Measurements from ENCODE around the gene CPN2. TPM values are rescaled to one million over a fixed set of nuclear protein-coding genes. Genes with fewer than 3 reads are reported as not detected.

CPN2 gene
- total RNA-seq, 2 experiments from 2014 or later, result not detected

GRCh38 chr3:194322678-194323211 is 28.4 kb downstream of the CPN2 start:
- no peak overlapping the region for H3K4me3 Mint-ChIP-seq
- no peak overlapping the region for H3K27ac Mint-ChIP-seq
- H3K36me3 Mint-ChIP-seq, result no peaks in the 10 kb centered on the region
- H3K9me3 Mint-ChIP-seq, result peaks cover 8% of the 10 kb centered on the region
- peaks cover 16% of the 10 kb centered on the region for H3K27me3 Mint-ChIP-seq
- H3K4me1 Mint-ChIP-seq, result no peaks in the 10 kb centered on the region
- DNase-seq, result no peak

GRCh38 chr3:194321693-194322640 is 29.2 kb downstream of the CPN2 start:
- no peak for DNase-seq
- Mint-ChIP-seq H3K4me1 (no peaks in the 10 kb centered on the region), H3K27ac (no peak overlapping the region), H3K4me3 (no peak overlapping the region), H3K27me3 (peaks cover 24% of the 10 kb centered on the region), H3K9me3 (peaks cover 8% of the 10 kb centered on the region), H3K36me3 (no peaks in the 10 kb centered on the region)

- Mint-ChIP-seq H3K27ac (no peak overlapping the region), H3K4me1 (peaks cover 3% of the 10 kb centered on the region), H3K36me3 (no peaks in the 10 kb centered on the region), H3K4me3 (no peak overlapping the region), H3K27me3 (peaks cover 34% of the 10 kb centered on the region), H3K9me3 (peaks cover 8% of the 10 kb centered on the region)
- no peak for DNase-seq
Observed at GRCh38 chr3:194320744-194321243, 30.3 kb downstream of the CPN2 start.

- peaks cover 8% of the 10 kb centered on the region for H3K9me3 Mint-ChIP-seq
- H3K27me3 Mint-ChIP-seq, result peaks cover 37% of the 10 kb centered on the region
- H3K4me1 Mint-ChIP-seq, result peaks cover 6% of the 10 kb centered on the region
- H3K36me3 Mint-ChIP-seq, result no peaks in the 10 kb centered on the region
- H3K27ac Mint-ChIP-seq, result no peak overlapping the region
- no peak overlapping the region for H3K4me3 Mint-ChIP-seq
- DNase-seq, result no peak
Observed at GRCh38 chr3:194320100-194320499, 31.0 kb downstream of the CPN2 start.

GRCh38 chr3:194318511-194319161 is 32.5 kb downstream of the CPN2 start:
- peaks cover 8% of the 10 kb centered on the region for H3K4me1 Mint-ChIP-seq
- no peak for DNase-seq
- no peaks in the 10 kb centered on the region for H3K36me3 Mint-ChIP-seq
- peaks cover 8% of the 10 kb centered on the region for H3K9me3 Mint-ChIP-seq
- no peak overlapping the region for H3K4me3 Mint-ChIP-seq
- no peak overlapping the region for H3K27ac Mint-ChIP-seq
- H3K27me3 Mint-ChIP-seq, result peaks cover 49% of the 10 kb centered on the region

GRCh38 chr3:194316918-194317317 is 34.2 kb downstream of the CPN2 start:
- no peaks in the 10 kb centered on the region for H3K36me3 Mint-ChIP-seq
- DNase-seq, result no peak
- H3K4me1 Mint-ChIP-seq, result peaks cover 8% of the 10 kb centered on the region
- no peak overlapping the region for H3K4me3 Mint-ChIP-seq
- H3K27me3 Mint-ChIP-seq, result peaks cover 66% of the 10 kb centered on the region
- peaks cover 8% of the 10 kb centered on the region for H3K9me3 Mint-ChIP-seq
- H3K27ac Mint-ChIP-seq, result no peak overlapping the region

- H3K4me1 Mint-ChIP-seq, result peaks cover 8% of the 10 kb centered on the region
- peaks cover 8% of the 10 kb centered on the region for H3K9me3 Mint-ChIP-seq
- no peak for DNase-seq
- no peaks in the 10 kb centered on the region for H3K36me3 Mint-ChIP-seq
- H3K27ac Mint-ChIP-seq, result no peak overlapping the region
- peaks cover 67% of the 10 kb centered on the region for H3K27me3 Mint-ChIP-seq
- H3K4me3 Mint-ChIP-seq, result no peak overlapping the region
Observed at GRCh38 chr3:194315965-194316361, 35.2 kb downstream of the CPN2 start.

- H3K9me3 Mint-ChIP-seq, result peaks cover 8% of the 10 kb centered on the region
- peaks cover 67% of the 10 kb centered on the region for H3K27me3 Mint-ChIP-seq
- DNase-seq, result peak; percentile 84
- H3K36me3 Mint-ChIP-seq, result no peaks in the 10 kb centered on the region
- H3K27ac Mint-ChIP-seq, result no peak overlapping the region
- H3K4me3 Mint-ChIP-seq, result peak overlapping the region; percentile 8
- H3K4me1 Mint-ChIP-seq, result peaks cover 8% of the 10 kb centered on the region
Observed at GRCh38 chr3:194315088-194315964, 35.8 kb downstream of the CPN2 start.

GRCh38 chr3:194314388-194315068 is 36.6 kb downstream of the CPN2 start:
- H3K27me3 Mint-ChIP-seq, result peaks cover 67% of the 10 kb centered on the region
- no peak for DNase-seq
- H3K27ac Mint-ChIP-seq, result no peak overlapping the region
- peaks cover 8% of the 10 kb centered on the region for H3K4me1 Mint-ChIP-seq
- H3K4me3 Mint-ChIP-seq, result peak overlapping the region; percentile 8
- H3K9me3 Mint-ChIP-seq, result peaks cover 7% of the 10 kb centered on the region
- H3K36me3 Mint-ChIP-seq, result no peaks in the 10 kb centered on the region

GRCh38 chr3:194313560-194314387 is 37.4 kb downstream of the CPN2 start:
- Mint-ChIP-seq H3K36me3 (no peaks in the 10 kb centered on the region), H3K4me3 (no peak overlapping the region), H3K27ac (no peak overlapping the region), H3K9me3 (no peaks in the 10 kb centered on the region), H3K27me3 (peaks cover 66% of the 10 kb centered on the region), H3K4me1 (peaks cover 12% of the 10 kb centered on the region)
- DNase-seq, result no peak

GRCh38 chr3:194312743-194313281 is 38.3 kb downstream of the CPN2 start:
- Mint-ChIP-seq H3K27me3 (peaks cover 60% of the 10 kb centered on the region), H3K27ac (no peak overlapping the region), H3K4me3 (no peak overlapping the region), H3K36me3 (no peaks in the 10 kb centered on the region), H3K4me1 (peaks cover 14% of the 10 kb centered on the region), H3K9me3 (no peaks in the 10 kb centered on the region)
- DNase-seq, result no peak

- H3K27me3 Mint-ChIP-seq, result peaks cover 55% of the 10 kb centered on the region
- no peak for DNase-seq
- H3K27ac Mint-ChIP-seq, result no peak overlapping the region
- H3K4me1 Mint-ChIP-seq, result peaks cover 19% of the 10 kb centered on the region
- no peaks in the 10 kb centered on the region for H3K9me3 Mint-ChIP-seq
- H3K36me3 Mint-ChIP-seq, result no peaks in the 10 kb centered on the region
- no peak overlapping the region for H3K4me3 Mint-ChIP-seq
Observed at GRCh38 chr3:194312186-194312742, 38.9 kb downstream of the CPN2 start.

- H3K27ac Mint-ChIP-seq, result no peak overlapping the region
- H3K27me3 Mint-ChIP-seq, result peaks cover 42% of the 10 kb centered on the region
- H3K36me3 Mint-ChIP-seq, result no peaks in the 10 kb centered on the region
- DNase-seq, result no peak
- no peak overlapping the region for H3K4me3 Mint-ChIP-seq
- H3K4me1 Mint-ChIP-seq, result peaks cover 28% of the 10 kb centered on the region
- H3K9me3 Mint-ChIP-seq, result no peaks in the 10 kb centered on the region
Observed at GRCh38 chr3:194311000-194311399, 40.1 kb downstream of the CPN2 start.
